HG03064 (cell line): ENCODE measurements around the gene CATSPER2.
"Not testable (repeated sequence)": the region's sequence is repeated elsewhere in the genome, so short reads cannot be mapped to it uniquely, and the experiment has no call there.

Source experiments
- ATAC-seq: cut with Tn5 transposase; IDR thresholded peaks from one replicate; pipeline ENCODE4 v1.9.1; 2021; ENCODE audit warnings: low read depth; ENCODE audit not compliant: unreplicated experiment

The CATSPER2 gene

DNA sequence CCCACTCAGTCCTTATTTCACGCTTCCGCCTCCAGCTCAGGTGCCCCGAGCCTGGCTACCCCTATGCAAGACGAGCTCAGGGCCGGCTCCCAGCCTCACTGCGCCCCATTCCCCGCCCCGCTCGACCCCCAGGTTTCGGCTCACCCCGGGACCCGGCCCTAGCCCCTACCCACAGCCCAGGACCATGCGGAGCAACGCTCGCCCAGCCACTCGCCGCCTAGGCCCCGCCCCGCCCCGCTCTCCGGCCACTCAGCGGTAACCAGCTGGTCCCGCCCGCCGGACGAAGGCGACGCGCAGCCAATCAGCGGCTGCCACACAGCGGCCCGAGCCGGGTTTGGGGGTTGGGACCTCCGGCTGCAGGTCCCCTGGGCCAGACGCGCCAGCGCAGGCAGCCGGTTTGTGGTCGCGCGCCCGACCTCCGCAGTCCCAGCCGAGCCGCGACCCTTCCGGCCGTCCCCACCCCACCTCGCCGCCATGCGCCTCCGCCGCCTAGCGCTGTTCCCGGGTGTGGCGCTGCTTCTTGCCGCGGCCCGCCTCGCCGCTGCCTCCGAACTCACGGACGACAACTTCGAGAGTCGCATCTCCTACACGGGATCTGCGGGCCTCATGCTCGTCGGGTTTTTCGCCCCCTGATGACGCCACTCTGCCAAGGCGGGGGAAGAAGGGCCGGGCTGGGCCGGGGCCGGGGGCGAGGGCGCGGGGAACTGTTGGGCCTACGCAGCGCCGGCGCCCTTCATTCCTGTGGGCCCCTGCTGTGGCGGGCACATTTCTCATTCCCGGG lies at the start of gene CATSPER2:
CATSPER2 (minus strand) TSS at position 196 of the 781 bp plus-strand sequence. CDS start 783 bp downstream, outside the sequence.
- ATAC-seq, result no peak

DNA sequence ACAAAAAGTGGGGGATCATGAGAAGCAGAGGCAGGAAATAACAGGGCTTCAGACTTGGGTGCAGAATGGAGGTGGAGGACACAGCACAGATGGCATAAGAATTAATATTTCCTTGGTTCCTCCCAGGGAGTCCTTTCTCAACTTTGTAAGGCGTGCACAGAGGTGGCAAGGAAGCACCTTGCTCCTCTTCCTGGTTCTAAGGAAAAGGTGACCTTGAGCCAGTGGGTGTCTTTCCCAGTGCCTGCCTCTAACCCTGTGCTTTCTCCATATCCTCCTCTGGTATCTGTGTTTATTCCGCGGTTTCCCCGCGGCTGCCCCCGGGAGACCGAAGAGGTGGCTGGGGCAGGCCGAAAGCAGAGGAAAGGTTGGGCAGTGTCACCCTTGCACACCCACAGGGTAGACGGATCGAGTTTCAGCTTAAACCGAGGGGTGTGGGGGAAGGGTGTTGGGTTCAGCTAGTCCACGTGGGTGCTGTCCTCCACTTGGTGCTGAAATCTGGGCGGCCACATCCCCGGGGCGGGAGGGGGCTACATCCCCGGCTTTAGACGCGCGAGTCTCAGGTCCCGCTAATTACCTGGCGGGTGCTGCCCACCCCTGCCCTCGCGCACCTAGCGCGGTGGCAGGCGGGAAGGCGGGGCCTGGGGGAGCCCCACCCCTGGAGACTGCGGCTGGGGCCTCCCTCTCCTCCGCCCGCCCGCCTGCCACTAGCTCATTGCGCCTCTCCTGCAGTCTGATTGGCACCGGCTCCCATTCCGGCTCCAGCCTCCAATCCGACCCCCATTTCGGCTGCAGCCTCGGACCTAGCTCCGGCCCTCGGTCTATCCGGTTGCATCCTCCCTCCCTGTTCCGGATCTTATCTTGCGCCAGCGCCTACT lies 44.7 kb upstream of the CATSPER2 start, which contains the start of gene CKMT1A:
CKMT1A (plus strand) TSS at position 712 of the 875 bp plus-strand sequence. CDS start 192 bp downstream, outside the sequence.
- not testable (repeated sequence) for ATAC-seq

DNA sequence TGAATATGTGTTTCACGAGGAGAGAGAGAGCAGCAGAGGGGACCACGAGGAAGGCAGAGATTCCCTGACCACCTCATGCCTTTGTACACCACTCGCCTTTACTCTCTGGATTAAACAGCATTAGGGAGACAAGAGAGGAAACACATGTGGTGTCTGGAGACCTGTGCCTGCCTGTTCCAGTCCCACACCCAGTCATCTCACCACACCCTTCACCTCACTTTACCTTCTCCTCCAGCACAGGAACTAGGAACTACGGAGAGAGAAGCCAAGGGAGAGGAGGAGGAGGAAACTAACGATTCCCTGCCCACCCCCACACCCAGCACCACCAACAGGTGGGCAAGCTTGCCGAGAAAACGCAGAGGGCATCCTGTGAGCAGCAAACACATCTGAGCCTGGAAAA lies 44.0 kb upstream of the CATSPER2 start:
- ATAC-seq, result not testable (repeated sequence)

DNA sequence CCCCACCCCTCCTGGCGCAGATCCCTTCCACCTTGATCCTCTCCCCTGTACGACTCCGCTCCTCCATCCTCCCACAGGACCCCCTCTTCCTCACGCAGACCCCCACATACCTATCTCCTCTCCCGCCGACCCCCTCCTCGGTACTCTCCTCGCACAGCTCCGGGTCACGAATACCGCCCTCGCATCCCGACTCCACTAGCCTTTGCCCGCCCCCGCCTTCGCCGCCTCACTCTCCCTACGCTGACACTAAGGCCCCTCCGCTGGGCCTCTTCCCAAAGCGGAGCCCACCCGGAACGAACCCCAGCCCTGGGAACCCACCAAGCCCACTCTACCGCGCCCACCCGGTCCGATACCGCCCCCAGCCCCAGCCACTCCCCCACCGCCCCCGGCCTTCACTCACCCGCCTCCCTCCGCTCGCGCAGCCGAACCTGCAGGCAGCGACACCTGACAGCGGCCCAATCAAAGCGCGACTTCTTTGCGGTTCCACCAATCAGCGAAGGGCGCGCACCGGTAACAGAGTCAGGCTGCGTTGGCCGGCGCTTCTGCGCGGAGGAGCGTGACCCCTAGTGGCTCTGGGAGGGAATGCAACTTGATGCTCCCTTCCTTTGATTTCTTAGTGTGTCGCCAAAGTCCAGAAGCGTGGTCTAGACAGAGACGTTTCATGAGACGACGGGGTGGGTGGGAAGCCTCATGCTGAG lies 41.1 kb upstream of the CATSPER2 start:
- ATAC-seq, result peak; percentile 92

DNA sequence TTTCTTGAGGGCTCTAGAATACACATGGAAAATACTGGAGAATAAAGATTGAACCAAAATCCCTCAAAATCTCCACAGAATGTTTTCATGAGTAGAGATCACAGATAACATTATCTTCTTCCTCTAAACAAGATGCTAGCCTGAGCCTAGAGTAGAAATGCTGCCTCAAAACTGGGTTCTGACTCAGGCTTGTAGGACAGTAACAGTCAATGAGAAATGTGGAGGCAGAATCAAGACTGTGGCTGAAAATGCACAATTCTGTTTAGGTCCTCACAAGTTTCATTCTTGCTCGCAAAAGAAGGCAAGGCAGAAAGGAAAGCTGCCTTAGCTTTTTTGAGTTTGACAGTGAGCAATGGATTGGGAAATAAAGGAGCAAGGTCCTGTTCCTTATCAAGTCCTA lies 25.5 kb upstream of the CATSPER2 start:
- ATAC-seq, result not testable (repeated sequence)

DNA sequence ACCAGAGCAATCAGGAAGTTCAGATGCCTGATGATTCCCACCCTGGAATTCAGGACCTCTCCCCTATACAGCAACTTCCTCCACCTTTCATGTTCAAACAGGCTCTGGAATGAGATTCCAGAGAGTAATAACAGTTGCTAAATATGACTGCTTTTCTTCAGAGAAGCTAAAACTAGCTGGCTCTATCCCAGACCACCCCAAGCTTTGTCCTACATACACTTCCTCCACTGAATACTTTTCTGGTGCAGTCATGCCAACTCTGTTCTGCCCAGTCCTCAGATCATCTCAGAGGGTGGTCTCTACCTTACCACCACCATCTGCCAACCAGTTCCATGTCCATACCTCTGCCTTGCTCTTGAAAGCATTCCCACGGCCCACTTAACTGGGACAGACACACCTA lies 17.5 kb upstream of the CATSPER2 start:
- not testable (repeated sequence) for ATAC-seq

DNA sequence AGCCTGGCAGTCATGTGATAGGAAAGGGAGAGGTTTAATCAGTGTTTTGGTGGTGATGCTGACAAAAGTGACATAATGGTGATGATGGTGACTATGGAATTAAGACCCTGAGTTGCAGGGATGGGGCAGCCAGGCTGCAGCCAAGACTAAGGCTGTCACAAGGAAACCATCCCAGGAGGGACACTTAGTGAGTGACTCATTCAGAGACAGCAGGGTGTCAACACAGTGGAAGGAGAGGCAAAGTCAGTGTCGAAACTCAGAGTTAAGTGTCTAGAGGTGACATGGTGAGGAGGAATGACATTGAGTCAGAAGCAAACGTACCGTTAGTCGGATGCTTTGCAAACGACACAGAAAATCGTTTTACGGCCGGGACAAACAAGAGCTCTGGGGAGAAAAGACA lies 14.7 kb upstream of the CATSPER2 start:
- not testable (repeated sequence) for ATAC-seq

DNA sequence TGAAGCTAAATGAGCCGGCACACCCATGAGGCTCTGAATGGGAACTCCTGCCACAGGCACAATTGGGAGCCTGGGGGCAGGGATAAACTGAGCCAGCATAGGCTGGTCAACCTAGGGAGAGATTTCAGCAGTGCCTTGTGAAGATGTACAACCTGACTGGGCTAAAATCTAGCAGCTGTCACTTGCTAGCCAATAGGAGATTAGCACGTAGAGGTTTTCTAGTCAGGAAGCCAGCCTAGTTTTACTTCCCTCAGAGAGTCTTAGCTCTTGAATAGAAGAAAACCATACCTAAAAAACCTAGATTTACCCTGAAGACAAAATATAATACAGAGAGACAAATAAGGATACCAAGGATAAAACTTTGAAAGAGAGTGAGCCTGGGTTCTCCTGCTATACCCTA lies 13.6 kb upstream of the CATSPER2 start:
- not testable (repeated sequence) for ATAC-seq

DNA sequence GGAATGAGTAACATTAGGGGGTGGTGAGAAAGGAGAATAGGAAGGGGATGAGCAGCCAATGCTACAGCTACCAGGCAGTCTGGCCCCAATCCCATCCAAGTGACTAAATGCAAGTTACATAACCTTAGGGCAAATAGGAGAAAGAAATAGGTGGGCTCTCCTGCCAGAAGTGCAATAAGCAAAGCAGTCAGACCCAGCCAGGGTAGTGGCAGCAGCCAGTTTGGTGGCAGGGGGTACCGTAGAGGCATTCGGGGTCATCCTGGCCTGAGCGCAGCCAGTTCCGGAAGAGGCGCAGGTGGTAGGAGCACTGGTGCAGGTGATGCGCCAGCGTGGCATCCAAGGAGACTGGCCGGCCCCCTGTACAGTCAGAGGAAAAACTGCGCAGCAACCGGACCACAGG lies 11.1 kb upstream of the CATSPER2 start:
- not testable (repeated sequence) for ATAC-seq

DNA sequence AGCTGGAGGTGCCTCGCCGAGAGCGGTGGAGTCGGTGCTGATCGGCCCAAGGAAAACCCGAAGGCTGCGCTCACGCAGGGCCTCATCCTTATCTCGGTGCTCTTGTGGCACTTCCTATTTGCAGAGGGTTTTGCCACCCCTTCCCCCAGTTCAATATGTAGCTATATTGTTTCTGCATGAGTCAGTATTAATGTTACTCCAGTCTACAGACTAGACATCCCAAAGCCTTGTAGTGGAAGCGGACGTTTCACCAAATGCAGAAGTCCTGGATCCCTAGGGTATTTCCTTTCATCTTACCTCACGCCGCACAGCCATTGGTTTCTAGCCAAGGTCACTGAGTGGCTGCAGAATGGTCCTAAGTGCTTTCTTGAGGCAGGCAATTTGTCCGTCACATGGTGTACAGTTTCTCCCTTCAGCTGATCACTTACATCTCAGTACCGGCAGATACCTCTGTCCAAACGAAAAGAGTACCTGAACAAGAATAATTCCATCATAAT lies 834 bp upstream of the CATSPER2 start:
- ATAC-seq, result not testable (repeated sequence)

DNA sequence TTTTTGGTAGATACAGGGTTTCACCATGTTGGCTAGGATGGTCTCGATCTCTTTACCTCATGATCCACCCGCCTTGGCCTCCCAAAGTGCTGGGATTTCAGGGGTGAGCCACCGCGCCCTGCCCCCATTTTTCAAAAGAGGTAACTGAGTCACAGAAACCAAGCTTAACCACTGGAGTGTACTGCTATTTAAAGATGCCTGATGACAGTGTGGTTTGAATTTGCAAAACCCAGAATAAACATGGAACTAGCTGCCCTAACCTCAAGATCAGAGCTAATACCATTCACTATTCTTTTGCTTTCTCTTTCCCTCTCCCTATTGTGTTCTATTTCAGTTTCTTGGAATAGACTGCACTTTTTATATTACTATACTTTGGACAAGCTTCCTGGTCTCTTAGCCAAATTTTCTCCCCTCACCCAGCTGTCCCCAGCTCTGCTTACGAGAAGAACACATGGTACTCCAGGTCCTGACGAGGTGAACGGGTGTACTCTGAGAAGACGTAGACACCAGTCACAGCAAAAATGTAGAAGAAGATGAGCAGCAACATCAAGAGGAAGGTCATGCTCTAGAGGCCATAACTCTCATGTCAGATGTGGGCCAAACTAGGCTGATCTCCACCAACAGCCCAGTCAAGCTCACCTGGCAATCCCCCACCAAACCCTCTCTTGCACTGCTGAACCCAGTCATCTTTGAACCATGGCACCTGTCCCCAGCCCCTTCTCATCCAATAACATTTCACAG lies 10.0 kb downstream of the CATSPER2 start:
- ATAC-seq, result not testable (repeated sequence)

DNA sequence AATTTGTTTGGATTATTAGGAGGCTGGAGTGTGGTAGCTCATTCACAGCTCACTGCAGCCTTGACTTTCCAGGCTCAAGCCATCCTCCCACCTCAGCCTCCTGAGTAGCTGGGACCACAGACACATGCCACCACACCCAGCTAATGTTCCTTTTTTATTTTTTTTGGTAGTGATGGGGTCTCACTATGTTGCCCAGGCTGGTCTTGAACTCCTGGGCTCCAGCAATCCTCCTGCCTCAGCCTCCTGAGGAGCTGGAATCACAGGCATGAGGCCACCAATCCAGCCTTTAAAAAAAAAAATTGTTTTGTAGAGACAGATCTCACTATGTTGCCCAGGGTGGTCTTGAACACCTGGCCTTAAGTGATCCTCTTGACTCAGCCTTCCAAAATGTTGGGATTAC lies 21.7 kb downstream of the CATSPER2 start:
- not testable (repeated sequence) for ATAC-seq

DNA sequence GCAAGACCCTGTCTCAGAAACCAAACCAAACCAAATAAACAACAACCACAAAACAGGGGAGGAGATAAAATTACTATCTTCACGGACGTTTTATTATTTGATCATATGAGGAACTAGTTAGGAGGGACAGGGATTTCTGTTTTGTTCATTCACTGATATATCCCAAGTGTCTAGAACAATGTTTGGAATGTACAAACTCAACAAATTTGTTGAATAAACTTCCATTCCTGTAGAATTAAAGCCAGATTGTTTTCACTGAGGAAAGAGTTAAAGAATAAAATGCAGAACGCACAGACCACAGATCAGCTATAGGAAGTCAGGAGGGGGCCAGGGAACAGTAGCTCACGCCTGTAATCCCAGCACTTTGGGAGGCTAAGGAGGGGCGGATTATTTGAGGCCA lies 23.5 kb downstream of the CATSPER2 start:
- no peak for ATAC-seq

DNA sequence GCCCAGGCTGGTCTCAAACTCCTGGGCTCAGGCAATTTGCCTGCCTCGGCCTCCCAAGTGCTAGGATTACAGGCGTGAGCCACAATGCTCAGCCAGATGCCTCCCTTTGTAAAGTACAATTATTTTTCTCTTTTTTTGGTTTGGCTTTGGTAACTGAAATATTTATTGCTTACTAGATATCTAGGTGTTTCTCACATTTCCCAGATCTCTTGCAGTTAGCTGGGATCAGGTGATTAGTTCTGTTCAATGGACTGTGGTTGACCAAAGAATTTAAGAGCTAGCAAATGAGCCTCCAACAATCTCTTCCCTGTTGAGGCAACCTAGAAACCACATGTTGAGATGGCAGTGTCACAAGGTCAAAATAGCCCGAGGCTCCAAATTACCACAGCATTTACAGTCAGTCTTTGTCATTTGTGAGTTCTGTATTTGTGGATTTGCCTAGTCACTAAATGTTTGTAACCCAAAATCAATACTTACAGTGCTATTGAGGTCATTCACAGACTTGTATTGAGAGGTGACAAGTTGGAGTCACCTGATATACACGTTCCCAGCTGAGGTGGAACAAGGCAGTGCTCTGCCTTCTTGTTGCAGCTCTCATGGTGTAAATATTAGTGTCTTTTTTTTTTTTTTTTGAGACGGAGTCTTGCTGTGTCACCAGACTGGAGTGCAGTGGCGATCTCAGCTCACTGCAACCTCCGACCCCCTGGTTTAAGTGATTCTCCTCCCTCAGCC lies 26.4 kb downstream of the CATSPER2 start:
- ATAC-seq, result not testable (repeated sequence)

DNA sequence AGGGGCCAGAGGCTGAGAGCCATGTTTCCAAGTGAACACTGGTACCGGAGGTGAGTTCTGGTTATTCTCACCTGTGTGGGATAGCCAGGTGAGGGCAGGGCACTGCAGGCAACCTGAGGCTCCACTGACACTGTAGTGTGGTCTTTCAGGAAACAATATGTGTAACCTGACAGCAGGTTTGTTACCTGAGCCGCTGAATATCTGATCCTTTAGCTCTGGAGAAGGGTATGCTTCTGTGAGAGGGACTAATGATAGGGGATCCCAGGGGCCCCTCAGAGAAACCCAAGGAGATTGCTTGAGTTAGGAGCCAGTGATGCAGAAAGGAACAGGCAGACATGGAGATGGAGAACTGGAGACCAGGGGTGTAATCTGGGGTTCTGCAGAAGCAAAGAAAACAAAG lies 29.9 kb downstream of the CATSPER2 start, which contains the start of gene STRC:
STRC (minus strand) TSS at position 101 of the 400 bp plus-strand sequence; CDS start at position 23, 78 bp downstream.
- ATAC-seq, result not testable (repeated sequence)

DNA sequence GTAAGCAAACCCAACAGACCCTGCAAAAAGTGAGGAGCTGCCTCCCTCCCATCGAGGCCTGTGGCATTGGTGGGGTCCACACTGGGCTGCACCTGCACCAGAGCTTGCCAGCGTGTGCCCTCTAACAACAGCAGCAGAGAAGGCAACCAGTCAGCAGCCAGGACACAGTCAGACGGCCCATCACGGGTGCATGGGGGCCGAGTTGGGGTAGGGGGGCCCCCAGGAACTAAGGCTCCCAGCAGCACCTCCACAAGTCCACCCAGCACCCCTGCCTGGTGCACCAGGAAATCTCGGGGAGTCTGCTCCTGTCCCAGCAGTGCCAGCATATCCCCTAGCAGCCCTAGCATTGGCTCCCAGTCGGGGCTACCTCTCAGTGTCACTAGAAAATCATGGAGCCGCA lies 30.9 kb downstream of the CATSPER2 start:
- ATAC-seq, result not testable (repeated sequence)

DNA sequence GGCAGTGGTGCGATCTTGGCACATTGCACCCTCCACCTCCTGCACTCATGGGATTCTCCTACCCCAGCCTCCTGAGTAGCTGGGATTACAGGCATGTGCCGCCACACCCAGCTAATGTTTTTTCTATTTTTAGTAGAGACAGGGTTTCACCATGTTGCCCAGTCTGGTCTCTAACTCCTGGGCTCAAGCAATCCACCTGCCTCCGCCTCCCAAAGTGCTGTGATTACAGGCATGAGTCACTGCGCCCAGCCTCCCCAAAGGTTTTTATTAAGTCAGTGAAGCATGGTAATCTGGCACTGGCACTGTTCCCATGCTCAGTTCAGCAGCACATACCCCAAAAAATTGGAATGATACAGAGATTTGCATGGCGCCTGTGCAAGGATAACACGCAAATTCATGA lies 46.4 kb downstream of the CATSPER2 start:
- ATAC-seq, result not testable (repeated sequence)

DNA sequence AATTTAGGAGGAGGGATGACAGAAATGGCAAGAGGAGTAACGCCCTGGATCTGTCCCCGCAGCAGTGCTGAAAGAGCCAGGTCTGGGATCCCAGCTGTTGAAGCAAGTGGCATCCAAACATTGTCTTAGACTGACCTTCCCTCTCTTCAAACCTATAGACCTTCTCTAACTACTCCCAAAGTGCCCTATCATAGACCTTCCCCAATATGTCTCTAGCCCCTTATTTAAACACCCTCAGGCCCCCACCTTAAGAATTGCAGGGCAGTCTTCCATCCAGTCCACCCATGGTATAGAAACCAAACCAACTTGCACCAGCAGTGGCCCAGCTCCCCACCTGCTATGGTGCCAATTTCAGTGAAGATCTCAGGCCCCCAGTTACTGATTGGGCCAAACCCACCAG lies 48.4 kb downstream of the CATSPER2 start:
- ATAC-seq, result not testable (repeated sequence)

DNA sequence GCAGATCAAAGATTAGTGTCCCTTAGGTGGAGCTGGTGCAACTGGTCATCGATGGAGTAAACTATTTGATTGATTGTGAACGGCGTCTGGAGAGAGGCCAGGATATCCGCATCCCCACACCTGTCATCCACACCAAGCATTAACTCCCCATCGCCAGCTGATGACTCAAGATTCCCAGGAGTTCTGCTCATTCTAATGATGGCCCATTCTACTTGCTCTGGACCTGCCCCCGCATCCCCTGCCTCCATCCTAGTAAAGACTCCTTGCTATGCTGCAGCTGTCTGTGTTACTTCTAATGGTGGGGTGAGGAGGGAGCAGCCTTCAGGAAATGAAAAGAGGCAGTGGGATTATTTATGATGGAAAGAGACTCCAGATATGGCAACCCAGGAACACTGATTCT lies 49.5 kb downstream of the CATSPER2 start:
- ATAC-seq, result not testable (repeated sequence)
